Kidney epithelial cell (primary cell): ENCODE results near the gene KRTAP4-3. TPM values are rescaled to one million over a fixed set of nuclear protein-coding genes. Genes with fewer than 3 reads are reported as not detected.
A peak's percentile ranks its signal among the peaks of the same experiment; 100 is the strongest.

Experiments
- DNase-seq: peaks from one replicate; pipeline ENCODE4 v3.0.0-alpha.2; 2010; ENCODE audit warnings: low read depth
- H3K27me3 ChIP-seq: 2 replicates; pipeline ENCODE4 v1.6.0; 2011; ENCODE audit warnings: low read length; ENCODE audit not compliant: control insufficient read depth, insufficient read depth
- H3K36me3 ChIP-seq: 2 replicates; pipeline ENCODE4 v1.5.1; 2011; ENCODE audit warnings: low read length; ENCODE audit not compliant: control insufficient read depth, insufficient read depth
- H3K4me3 ChIP-seq: 2 replicates; pipeline ENCODE4 v1.5.1; 2011; ENCODE audit warnings: low read depth, mild to moderate bottlenecking, control low read depth, low read length
- total RNA-seq: library from RNA; depleted of rRNA; stranded (reverse); fragments of >200 nt; gene quantifications from 2 replicates; pipeline ENCODE4 v1.2.3, GENCODE V29; 2015
- TF ChIP-seq, protein P1 (sequence below): IDR thresholded peaks from 2 replicates; pipeline ENCODE4 v1.5.1; 2011; ENCODE audit warnings: mild to moderate bottlenecking, moderate library complexity, low read length, control low read depth, inconsistent platforms; ENCODE audit not compliant: insufficient read depth, poor library complexity, severe bottlenecking

Gene KRTAP4-3
- not detected in 2 replicates for total RNA-seq

DNA sequence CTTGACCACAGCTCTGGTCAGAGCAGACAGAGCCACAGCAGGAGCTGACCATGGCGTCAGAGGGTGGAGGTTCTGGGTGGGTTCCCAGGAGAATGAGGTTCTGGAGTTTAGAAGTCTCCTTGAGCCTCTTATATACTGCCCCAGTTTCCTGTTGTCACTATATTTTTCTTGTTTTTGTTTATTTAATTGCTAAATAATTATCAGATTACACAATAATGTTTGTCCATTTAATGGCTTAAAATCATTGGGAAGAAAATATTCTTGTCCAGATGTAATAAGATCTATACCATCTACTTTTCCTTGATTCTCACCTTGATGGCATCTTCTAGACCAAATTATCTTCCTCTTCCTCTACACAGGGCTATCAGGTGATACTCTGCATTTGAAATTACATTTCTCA, at the start of gene KRTAP4-3:
KRTAP4-3 (minus strand) TSS at position 101 of the 400 bp plus-strand sequence; CDS start at position 52, 49 bp downstream.
- Histone ChIP-seq H3K36me3 (no peaks in the 10 kb centered on the region), H3K4me3 (no peak within 1 kb of the TSS), H3K27me3 (no peaks in the 10 kb centered on the region)
- DNase-seq: no peak
- TF ChIP-seq, protein P1, sequence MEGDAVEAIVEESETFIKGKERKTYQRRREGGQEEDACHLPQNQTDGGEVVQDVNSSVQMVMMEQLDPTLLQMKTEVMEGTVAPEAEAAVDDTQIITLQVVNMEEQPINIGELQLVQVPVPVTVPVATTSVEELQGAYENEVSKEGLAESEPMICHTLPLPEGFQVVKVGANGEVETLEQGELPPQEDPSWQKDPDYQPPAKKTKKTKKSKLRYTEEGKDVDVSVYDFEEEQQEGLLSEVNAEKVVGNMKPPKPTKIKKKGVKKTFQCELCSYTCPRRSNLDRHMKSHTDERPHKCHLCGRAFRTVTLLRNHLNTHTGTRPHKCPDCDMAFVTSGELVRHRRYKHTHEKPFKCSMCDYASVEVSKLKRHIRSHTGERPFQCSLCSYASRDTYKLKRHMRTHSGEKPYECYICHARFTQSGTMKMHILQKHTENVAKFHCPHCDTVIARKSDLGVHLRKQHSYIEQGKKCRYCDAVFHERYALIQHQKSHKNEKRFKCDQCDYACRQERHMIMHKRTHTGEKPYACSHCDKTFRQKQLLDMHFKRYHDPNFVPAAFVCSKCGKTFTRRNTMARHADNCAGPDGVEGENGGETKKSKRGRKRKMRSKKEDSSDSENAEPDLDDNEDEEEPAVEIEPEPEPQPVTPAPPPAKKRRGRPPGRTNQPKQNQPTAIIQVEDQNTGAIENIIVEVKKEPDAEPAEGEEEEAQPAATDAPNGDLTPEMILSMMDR: no peak

DNA sequence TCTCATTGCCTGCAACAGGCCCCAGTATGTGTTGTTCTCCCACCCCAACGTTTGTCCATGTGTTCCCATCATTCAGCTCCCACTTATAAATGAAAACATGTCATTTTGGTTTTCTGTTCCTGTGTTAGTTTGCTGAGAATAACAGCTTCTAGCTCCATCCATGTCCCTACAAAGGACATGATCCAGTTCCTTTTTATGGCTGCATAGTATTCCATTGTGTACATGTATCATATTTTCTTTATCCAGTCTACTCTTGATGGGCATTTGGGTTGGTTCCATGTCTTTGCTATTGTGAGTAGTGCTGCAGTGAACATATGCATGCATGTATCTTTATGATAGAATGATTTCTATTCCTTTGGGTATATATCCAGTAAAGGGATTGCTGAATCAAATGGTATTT, 47.7 kb upstream of the KRTAP4-3 start:
- Histone ChIP-seq H3K4me3 (no peak overlapping the region), H3K36me3 (no peaks in the 10 kb centered on the region), H3K27me3 (no peaks in the 10 kb centered on the region)
- TF ChIP-seq, protein P1: no peak
- DNase-seq: no peak

DNA sequence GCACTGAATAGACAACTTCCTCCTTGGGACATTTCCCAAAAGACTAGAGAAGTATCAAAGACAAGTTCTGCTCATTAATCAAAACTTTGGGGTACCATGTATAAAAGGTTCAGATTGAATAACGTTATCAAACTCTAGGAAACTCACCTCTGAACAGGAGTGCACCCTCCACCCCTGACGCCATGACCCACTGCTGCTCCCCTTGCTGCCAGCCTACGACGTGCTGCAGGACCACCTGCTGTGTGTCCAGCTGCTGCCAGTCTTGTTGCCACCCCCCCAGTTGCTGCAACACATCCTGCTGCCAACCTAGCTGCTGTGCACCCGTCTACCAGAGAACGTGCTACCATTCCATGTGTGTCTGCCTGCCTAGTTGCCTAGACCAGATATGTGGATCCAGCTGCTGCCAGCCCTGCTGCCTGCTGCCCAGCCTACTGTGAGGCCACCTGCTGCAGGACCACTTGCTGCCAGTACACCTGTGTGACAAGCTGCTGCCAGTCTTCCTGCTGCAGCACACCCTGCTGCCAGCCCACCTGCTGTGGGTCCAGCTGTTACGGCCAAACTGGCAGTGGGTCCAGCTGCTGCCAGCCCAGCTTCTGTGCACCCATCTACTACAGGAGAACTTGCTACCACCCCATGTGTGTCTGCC, 44.6 kb upstream of the KRTAP4-3 start:
- Histone ChIP-seq H3K4me3 (no peak overlapping the region), H3K36me3 (no peaks in the 10 kb centered on the region), H3K27me3 (no peaks in the 10 kb centered on the region)
- TF ChIP-seq, protein P1: no peak
- DNase-seq: no peak

DNA sequence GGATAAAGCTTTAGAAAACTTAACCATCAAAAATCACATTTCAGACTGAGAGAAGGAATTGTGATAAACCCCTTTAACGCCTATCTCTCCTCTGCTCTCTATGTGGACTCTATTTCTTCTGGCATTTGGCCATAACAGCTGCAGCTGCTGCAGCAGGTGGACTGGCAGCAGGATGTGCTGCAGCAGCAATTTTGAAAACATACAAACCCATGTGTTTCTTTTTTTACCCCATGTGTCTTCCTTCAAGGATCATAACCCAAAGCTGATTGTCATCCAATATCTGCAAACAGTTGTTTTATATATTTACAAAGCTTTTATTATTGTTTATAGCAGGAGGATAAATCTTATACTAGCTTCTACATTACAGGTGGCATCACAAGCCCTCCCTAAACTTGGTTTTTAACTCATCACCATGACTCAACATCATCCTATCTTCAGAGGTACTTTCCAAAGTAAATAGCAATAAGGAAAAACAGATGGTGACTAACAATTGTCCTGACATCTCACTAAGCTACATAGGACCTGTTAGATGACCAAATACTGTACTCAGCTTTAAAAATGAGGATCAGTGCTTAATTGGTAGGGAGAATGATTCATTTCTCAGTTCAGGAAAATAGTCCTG, 43.9 kb upstream of the KRTAP4-3 start:
- Histone ChIP-seq H3K27me3 (no peaks in the 10 kb centered on the region), H3K4me3 (no peak overlapping the region), H3K36me3 (no peaks in the 10 kb centered on the region)
- TF ChIP-seq, protein P1: no peak
- peak; percentile 10 for DNase-seq

DNA sequence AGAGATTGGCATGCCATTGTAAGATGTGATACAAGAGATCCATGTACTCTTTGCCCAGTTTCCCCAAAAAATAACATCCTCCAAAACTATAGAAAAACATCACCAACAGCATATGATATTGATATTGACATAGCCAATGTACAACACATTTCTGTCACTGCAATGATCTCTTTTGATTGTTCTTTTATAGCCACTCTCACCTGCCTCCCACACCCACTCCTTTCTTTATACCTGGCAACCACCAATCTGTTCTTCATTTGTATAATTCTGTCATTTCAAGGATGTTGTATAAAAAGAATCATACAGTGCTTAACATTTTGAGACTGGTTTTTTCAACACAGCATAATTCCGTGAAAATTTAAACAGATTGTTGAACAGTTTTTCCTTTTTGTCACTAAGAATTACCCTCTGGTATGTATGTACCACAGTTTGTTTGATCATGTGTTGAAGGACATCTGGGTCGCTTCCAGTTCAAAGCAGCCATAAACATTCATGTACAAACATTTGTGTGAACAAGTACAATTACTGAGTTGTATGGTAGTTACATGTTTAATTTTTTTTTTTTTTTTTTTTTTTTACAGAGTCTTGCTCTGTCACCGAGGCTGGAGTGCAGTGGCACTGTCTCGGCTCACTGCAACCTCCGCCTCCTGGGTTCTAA, 31.5 kb upstream of the KRTAP4-3 start:
- Histone ChIP-seq H3K27me3 (no peaks in the 10 kb centered on the region), H3K36me3 (no peaks in the 10 kb centered on the region), H3K4me3 (no peak overlapping the region)
- TF ChIP-seq, protein P1: no peak
- no peak for DNase-seq

DNA sequence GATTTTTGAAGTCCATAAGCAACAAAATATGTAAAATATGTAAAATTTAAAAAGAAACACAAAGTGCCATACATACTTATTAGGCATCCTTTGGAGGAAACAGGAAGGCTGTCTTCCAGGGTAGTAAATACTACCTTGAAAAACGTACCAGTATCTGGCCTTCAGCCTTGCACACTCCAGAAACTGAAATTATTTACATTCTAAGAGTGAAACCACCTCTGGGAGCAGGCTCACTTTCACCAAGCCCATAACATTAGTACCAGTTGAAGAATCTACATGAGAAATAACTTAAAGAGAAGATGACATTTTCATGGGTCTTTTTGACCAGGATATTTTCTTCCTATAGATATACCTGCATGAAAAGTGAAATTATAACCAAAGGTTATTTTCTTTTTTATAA, 28.0 kb upstream of the KRTAP4-3 start:
- TF ChIP-seq, protein P1: no peak
- no peaks in the 10 kb centered on the region for H3K36me3 ChIP-seq
- H3K4me3 ChIP-seq: no peak overlapping the region
- no peaks in the 10 kb centered on the region for H3K27me3 ChIP-seq
- no peak for DNase-seq
